ENCODE data around the gene MAP3K8. TPM values are rescaled to one million over a fixed set of nuclear protein-coding genes. Genes with fewer than 3 reads are reported as not detected.

Gene MAP3K8
- total RNA-seq, 1 experiment from 2014 or later, result 4.8 TPM

- POLR2A ChIA-PET, result no interaction called here
- CTCF ChIA-PET, result interaction anchor here (0.6 kb wide), 1 partner anchor 183 kb away, joined by 3 read pairs; no protein-coding TSS in a partner anchor
- H3K36me3 ChIP-seq (ENCODE audit: control insufficient read depth, insufficient read depth, low read length), result no peaks in the 10 kb centered on the region
- no peak for DNase-seq (ENCODE audit: low read depth, low spot score)
- no peaks in the 10 kb centered on the region for H3K9me3 ChIP-seq (ENCODE audit: control insufficient read depth, insufficient read depth, low read depth, low read length)
- TF ChIP-seq REST (IDR thresholded peaks at IDR 0.05; ENCODE audit: insufficient read depth in 1 of 2, low read depth in 2 of 2, low read length in 1 of 2) (no peak), POLR2AphosphoS5 (IDR thresholded peaks at IDR 0.05; ENCODE audit: low read depth, low read length) (no peak), TCF7L2 (IDR thresholded peaks at IDR 0.05; ENCODE audit: low read depth, low read length) (no peak), CTCF (IDR thresholded peaks at IDR 0.05) (no peak), SIN3A (IDR thresholded peaks at IDR 0.05; ENCODE audit: borderline replicate concordance, insufficient read depth, low read depth, low read length) (no peak)
- H3K4me3 ChIP-seq (ENCODE audit: low read depth in 2 of 2, low read length in 2 of 2), result no peak overlapping the region
- no peak for ATAC-seq
- no peak overlapping the region for H3K27ac ChIP-seq (ENCODE audit: low read length)
- intact Hi-C loops (cut with micrococcal nuclease; ENCODE audit: unreplicated experiment) (no loop called here), in situ Hi-C loops (cut with HindIII; ENCODE audit: low pct_unique_long_range_greater_than_20kb, low sequenced_read_pairs) (no loop called here)
- BruUV-seq (replicated peaks), result no TSS peak
- H3K27me3 ChIP-seq (ENCODE audit: control insufficient read depth, insufficient read depth, low read length), result 0 out of 2 replicates have a peak, but pooled peaks cover 3% of the 10 kb centered on the region
- H3K4me1 ChIP-seq (ENCODE audit: control insufficient read depth, insufficient read depth, low read length), result no peaks in the 10 kb centered on the region
Measured at GRCh38 chr10:30398788-30399187, 35.2 kb upstream of the MAP3K8 start.

GRCh38 chr10:30403494-30403893 is 30.5 kb upstream of the MAP3K8 start:
- Histone ChIP-seq H3K4me3 (ENCODE audit: low read depth in 2 of 2, low read length in 2 of 2) (no peak overlapping the region), H3K27me3 (ENCODE audit: control insufficient read depth, insufficient read depth, low read length) (no peaks in the 10 kb centered on the region), H3K36me3 (ENCODE audit: control insufficient read depth, insufficient read depth, low read length) (no peaks in the 10 kb centered on the region), H3K9me3 (ENCODE audit: control insufficient read depth, insufficient read depth, low read depth, low read length) (no peaks in the 10 kb centered on the region; the same call in 1 of the 2 replicates), H3K27ac (ENCODE audit: low read length) (no peak overlapping the region), H3K4me1 (ENCODE audit: control insufficient read depth, insufficient read depth, low read length) (no peaks in the 10 kb centered on the region)
- BruUV-seq (replicated peaks), result no TSS peak
- POLR2A ChIA-PET, result interaction anchor here (0.6 to 0.7 kb wide), 2 partner anchors 405 to 661 kb away, joined by 3 to 4 read pairs; no protein-coding TSS in a partner anchor
- intact Hi-C loops (cut with micrococcal nuclease; ENCODE audit: unreplicated experiment), result no loop called here
- no peak for TF ChIP-seq REST (IDR thresholded peaks at IDR 0.05; ENCODE audit: insufficient read depth in 1 of 2, low read depth in 2 of 2, low read length in 1 of 2)
- no peak for TF ChIP-seq TCF7L2 (IDR thresholded peaks at IDR 0.05; ENCODE audit: low read depth, low read length)
- TF ChIP-seq CTCF (IDR thresholded peaks at IDR 0.05), result no peak
- TF ChIP-seq POLR2AphosphoS5 (IDR thresholded peaks at IDR 0.05; ENCODE audit: low read depth, low read length), result no peak
- no peak for TF ChIP-seq SIN3A (IDR thresholded peaks at IDR 0.05; ENCODE audit: borderline replicate concordance, insufficient read depth, low read depth, low read length)
- CTCF ChIA-PET, result no interaction called here
- in situ Hi-C loops (cut with HindIII; ENCODE audit: low pct_unique_long_range_greater_than_20kb, low sequenced_read_pairs), result no loop called here
- no peak for ATAC-seq
- no peak for DNase-seq (ENCODE audit: low read depth, low spot score)

Data from Panc1 (cell line).